ACC112 (cell line): ENCODE results near the gene EXOSC3.
A peak's percentile ranks its signal among the peaks of the same experiment; 100 is the strongest.
"Not testable (repeated sequence)": the region's sequence is repeated elsewhere in the genome, so short reads cannot be mapped to it uniquely, and the experiment has no call there.

Source experiments
- H2AFZ ChIP-seq: fragments of 200-600 bp; sonication (generic); one replicate; pipeline ENCODE4 v1.6.0; 2017; ENCODE audit warnings: antibody characterized with exemption, low read length; ENCODE audit not compliant: unreplicated experiment
- H3K27ac ChIP-seq: fragments of 200-600 bp; sonication (generic); 2 replicates; pipeline ENCODE4 v1.5.1; 2014; ENCODE audit warnings: low read depth, mild to moderate bottlenecking, antibody characterized with exemption, low read length, moderate library complexity
- H3K27me3 ChIP-seq: fragments of 200-600 bp; sonication (generic); 2 replicates; pipeline ENCODE4 v1.6.1; 2014; ENCODE audit warnings: mild to moderate bottlenecking, antibody characterized with exemption, low read length, moderate library complexity, mixed read lengths; ENCODE audit not compliant: insufficient read depth
- H3K36me3 ChIP-seq: fragments of 200-600 bp; sonication (generic); 2 replicates; pipeline ENCODE4 v1.6.1; 2016; ENCODE audit warnings: mild to moderate bottlenecking, antibody characterized with exemption, low read length, moderate library complexity, mixed read lengths; ENCODE audit not compliant: insufficient read depth
- H3K4me1 ChIP-seq: fragments of 200-600 bp; sonication (generic); one replicate; pipeline ENCODE4 v1.6.1; 2016; ENCODE audit warnings: low read length, mixed read lengths; ENCODE audit not compliant: insufficient read depth, unreplicated experiment, control insufficient read depth
- H3K4me3 ChIP-seq: fragments of 200-600 bp; sonication (generic); 2 replicates; pipeline ENCODE4 v1.5.1; 2014; ENCODE audit warnings: mild to moderate bottlenecking, low read depth, low read length
- H3K79me2 ChIP-seq: fragments of 200-600 bp; sonication (generic); one replicate; pipeline ENCODE4 v1.6.0; 2016; ENCODE audit warnings: low read length; ENCODE audit not compliant: control insufficient read depth, unreplicated experiment, insufficient read depth

Gene EXOSC3

DNA sequence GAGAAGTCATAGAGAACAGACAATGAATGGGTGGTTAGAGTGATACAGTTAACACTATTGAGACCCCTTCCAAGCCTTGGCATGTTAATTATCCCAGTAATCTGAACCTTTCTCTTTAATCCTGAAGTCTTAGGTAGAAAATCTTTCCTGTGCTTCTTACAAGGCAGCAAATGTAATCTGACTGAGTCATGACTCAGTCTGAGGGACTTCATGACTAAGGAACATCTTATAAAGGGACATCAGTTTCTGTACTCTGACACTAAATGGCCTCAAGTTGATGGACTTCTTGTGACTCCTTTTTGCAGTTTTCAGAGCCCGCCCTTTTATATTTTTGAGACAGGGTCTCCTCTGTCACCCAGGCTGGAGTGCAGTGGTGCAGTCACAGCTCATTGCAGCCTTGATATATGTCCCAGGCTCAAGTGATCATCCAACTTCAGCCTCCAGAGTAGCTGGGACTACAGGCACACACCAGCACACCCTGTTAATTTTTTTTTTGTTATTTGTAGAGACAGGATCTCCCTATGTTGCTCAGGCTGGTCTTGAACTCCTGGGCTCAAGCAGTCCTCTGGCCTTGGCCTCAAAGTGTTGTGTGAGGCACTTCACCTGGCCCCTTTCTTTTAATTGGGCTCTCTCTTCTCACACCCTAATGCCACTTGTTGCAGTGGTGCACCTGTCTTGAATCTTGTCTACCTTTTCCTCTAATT lies 9.5 kb downstream of the EXOSC3 start:
- Histone ChIP-seq H3K79me2 (no peaks in the 10 kb centered on the region), H3K27me3 (no peaks in the 10 kb centered on the region), H3K36me3 (0 out of 2 replicates have a peak, but pooled peaks cover 7% of the 10 kb centered on the region), H3K27ac (peak overlapping the region; percentile 20; the same call in 1 of the 2 replicates), H3K4me3 (no peak overlapping the region), H2AFZ (no peak overlapping the region), H3K4me1 (peaks cover 27% of the 10 kb centered on the region)

DNA sequence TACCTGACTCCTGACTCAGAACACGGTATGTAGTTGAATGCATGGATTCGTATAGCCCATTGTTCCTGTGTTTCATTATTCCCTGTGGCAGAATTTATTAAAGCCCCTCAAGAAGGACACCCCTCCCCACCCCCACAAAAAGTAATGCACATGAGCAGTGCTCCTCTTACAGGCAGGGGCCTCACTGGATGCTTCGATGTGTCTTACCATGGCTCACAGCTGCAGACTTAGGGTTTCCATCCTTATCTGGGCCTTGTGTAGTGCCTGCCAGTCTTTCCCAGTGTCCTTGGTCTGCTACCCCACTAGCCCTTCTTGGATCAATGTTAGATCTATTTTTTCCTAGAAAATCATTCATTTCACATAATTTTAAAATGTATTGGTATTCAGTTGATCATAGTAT lies 14.9 kb downstream of the EXOSC3 start:
- H3K27ac ChIP-seq, result no peak overlapping the region

DNA sequence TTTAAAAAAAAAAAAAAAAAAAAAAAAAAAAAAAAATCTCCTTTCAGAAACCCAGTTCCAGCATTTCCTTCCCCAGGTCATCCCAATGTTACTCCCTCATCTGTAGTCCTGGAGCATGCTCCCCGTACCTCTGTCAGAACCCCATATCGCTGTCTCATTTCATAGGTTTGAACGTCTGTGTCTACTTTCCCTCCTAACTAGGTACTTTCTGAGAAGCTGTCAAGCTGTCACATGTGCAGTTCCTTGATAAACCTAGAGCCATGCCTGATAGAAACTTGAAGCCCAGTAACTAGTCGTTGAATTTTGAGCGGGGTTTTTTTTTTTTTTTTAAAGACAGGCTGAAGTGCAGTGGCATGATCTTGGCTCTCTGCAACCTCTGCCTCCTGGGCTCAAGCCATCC lies 15.6 kb downstream of the EXOSC3 start:
- H2AFZ ChIP-seq, result no peak overlapping the region
- no peak overlapping the region for H3K27ac ChIP-seq
- no peaks in the 10 kb centered on the region for H3K79me2 ChIP-seq
- peaks cover 6% of the 10 kb centered on the region; the same call in 1 of the 2 replicates for H3K36me3 ChIP-seq
- no peak overlapping the region for H3K4me3 ChIP-seq
- H3K27me3 ChIP-seq, result no peaks in the 10 kb centered on the region
- peaks cover 5% of the 10 kb centered on the region for H3K4me1 ChIP-seq

More for the DNA sequence above, 14.9 kb downstream of the EXOSC3 start:
- Histone ChIP-seq H3K27me3 (no peaks in the 10 kb centered on the region), H2AFZ (no peak overlapping the region), H3K79me2 (no peaks in the 10 kb centered on the region), H3K36me3 (0 out of 2 replicates have a peak, but pooled peaks cover 4% of the 10 kb centered on the region), H3K4me1 (peaks cover 12% of the 10 kb centered on the region), H3K4me3 (no peak overlapping the region)

DNA sequence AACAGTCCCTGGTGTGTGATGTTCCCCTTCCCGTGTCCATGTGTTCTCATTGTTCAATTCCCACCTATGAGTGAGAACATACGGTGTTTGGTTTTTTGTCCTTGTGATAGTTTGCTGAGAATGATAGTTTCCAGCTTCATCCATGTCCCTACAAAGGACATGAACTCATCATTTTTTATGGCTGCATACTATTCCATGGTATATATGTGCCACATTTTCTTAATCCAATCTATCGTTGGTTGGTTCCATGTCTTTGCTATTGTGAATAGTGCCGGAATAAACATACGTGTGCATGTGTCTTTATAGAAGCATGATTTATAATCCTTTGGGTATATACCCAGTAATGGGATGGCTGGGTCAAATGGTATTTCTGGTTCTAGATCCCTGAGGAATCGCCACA lies 19.6 kb downstream of the EXOSC3 start:
- H3K79me2 ChIP-seq, H2AFZ ChIP-seq, H3K4me3 ChIP-seq, H3K36me3 ChIP-seq, H3K27me3 ChIP-seq, H3K27ac ChIP-seq: not testable (repeated sequence)
- peaks cover 19% of the 10 kb centered on the region for H3K4me1 ChIP-seq

DNA sequence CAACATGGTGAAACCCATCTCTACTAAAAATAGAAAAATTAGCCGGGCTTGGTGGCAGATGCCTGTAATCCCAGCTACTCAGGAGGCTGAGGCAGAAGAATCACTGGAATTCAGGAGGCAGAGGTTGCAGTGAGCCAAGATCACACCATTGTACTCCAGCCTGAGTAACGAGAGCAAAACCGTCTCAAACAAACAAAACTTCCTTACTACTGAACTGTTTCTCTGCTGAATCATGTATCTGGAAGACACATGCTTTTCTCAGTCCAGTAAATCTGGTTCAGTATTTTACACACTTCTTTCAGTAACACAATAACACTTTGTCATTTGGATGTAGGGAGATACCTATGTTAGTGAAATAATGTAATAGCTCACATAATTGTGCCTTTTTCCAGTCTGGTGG lies 23.4 kb downstream of the EXOSC3 start:
- Histone ChIP-seq H3K4me1 (peaks cover 23% of the 10 kb centered on the region), H3K27ac (peak overlapping the region; percentile 86), H3K4me3 (peak overlapping the region; percentile 25; the same call in 1 of the 2 replicates), H3K36me3 (peaks cover 2% of the 10 kb centered on the region; the same call in 1 of the 2 replicates), H3K79me2 (no peaks in the 10 kb centered on the region), H3K27me3 (no peaks in the 10 kb centered on the region), H2AFZ (no peak overlapping the region)

DNA sequence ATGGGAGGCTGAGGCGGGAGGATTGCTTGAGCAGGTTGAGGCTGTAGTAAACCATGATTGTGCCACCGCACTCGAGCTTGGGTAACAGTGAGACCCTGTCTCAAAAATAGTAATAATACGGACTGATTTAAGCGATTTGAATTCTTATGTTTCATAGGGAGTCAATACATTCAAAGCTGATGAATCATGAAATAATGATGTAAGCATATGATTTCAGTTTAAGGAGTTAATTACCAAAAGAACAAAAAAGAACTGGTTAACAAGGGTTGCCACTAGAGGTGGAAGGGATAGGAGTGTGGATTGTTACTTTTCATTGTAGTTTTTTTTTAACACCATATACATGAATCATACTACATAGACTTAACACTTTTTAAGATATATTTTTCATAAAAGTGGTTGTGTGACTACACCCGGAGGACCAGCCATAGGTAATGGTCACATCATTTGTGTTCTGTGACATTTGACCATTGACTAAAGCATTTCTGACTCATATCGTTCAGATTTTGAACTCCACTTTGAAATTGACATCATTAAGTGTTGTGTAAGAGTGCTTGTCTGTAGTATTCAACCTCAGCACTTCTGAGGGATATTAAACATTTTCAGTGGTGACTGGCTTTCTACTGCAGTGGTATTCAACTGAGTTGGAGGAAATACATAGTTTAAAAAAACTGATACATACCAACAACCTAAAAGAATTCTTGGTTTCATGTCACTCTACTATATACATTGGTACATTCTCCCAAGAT lies 24.3 kb downstream of the EXOSC3 start:
- Histone ChIP-seq H3K4me3 (peak overlapping the region; percentile 25; the same call in 1 of the 2 replicates), H3K27ac (peak overlapping the region; percentile 86), H3K4me1 (peaks cover 23% of the 10 kb centered on the region), H3K27me3 (no peaks in the 10 kb centered on the region), H3K79me2 (peaks cover 4% of the 10 kb centered on the region), H2AFZ (no peak overlapping the region), H3K36me3 (peaks cover 2% of the 10 kb centered on the region; the same call in 1 of the 2 replicates)

DNA sequence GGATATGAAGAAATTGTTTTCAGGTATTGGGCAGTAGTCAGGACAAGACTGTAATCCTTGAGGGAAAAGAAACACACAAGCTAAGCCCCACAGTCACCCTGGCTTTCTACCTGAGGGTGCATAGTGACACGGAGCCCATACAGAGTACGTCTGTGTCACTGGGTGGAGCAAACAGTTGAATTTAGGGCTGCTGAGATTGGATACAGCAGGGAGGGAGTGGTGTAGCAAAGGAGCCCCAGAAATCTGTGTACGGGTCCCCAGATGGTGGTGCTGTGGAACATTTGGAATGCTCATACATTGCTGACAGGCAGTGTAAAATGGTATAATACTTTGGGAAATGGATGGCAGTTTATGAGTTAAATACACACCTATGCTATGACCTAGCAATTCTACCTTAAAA lies 26.1 kb downstream of the EXOSC3 start:
- Histone ChIP-seq H3K27ac (no peak overlapping the region), H3K79me2 (peaks cover 19% of the 10 kb centered on the region), H3K36me3 (no peaks in the 10 kb centered on the region), H3K27me3 (no peaks in the 10 kb centered on the region), H3K4me3 (no peak overlapping the region), H3K4me1 (peaks cover 30% of the 10 kb centered on the region), H2AFZ (no peak overlapping the region)

GRCh38 chr9:37753489-37754190 lies 31.2 kb downstream of the EXOSC3 start, which contains the start of gene TRMT10B:
Gene TRMT10B (plus strand): TSS chr9:37753805. CDS start chr9:37761932, 8,127 bp downstream.
- Histone ChIP-seq H3K27me3 (no peaks in the 10 kb centered on the region), H3K79me2 (peaks cover 19% of the 10 kb centered on the region), H3K4me1 (peaks cover 7% of the 10 kb centered on the region), H3K36me3 (no peaks in the 10 kb centered on the region), H3K4me3 (peak within 1 kb of the TSS; percentile 99), H2AFZ (peak within 1 kb of the TSS; percentile 98), H3K27ac (peak within 1 kb of the TSS; percentile 38; the same call in 1 of the 2 replicates)

DNA sequence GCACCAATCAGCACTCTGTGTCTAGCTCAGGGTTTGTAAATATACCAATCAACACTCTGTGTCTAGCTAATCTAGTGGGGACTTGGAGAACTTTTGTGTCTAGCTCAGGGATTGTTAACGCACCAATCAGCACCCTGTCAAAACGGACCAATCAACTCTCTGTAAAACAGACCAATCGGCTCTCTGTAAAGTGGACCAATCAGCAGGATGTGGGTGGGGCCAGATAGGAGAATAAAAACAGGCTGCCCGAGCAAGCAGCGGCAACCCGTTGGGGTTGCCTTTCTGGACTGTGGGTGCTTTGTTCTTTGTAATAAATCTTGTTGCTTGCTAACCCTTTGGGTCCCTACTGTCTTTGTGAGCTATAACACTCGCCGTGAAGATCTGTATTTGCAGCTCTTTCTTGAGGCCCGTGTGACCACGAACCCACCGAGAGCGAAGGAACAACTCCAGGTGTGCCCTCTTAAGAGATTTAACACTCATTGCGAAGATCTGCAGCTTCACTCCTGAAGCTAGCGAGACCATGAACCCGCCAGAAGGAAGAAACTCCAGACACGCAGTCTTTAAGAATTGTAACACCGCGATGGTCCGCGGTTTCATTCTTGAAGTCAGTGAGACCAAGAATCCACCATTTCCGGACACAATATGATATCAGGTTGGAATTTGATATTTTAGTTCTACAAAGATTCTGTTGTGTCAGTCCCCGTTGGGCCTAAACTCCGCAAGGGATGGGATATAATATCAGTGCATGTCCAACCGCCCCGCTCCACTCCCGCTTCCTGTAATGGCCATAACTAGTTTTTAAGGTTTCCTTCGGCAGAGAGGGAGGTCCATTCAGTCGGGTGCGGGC lies 32.0 kb downstream of the EXOSC3 start:
- H3K36me3 ChIP-seq, result no peaks in the 10 kb centered on the region
- no peak overlapping the region for H3K27ac ChIP-seq
- peak overlapping the region; percentile 99 for H3K4me3 ChIP-seq
- peaks cover 7% of the 10 kb centered on the region for H3K4me1 ChIP-seq
- H2AFZ ChIP-seq, result peak overlapping the region; percentile 98
- no peaks in the 10 kb centered on the region for H3K27me3 ChIP-seq
- peaks cover 19% of the 10 kb centered on the region for H3K79me2 ChIP-seq

DNA sequence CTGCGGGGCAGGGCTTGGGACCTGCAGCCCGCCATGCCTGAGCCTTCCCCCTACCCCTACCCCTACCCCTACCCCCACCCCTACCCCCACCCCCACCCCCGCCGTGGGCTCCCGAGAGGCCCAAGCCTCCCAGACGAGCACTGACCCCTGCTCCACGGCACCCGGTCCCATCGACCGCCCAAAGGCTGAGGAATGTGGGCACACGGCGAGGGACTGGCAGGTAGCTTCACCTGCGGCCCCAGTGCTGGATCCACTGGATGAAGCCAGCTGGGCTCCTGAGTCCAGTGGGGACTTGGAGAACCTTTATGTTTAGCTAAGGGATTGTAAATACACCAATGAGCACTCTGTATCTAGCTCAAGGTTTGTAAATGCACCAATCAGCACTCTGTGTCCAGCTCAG lies 32.8 kb downstream of the EXOSC3 start:
- H3K4me3 ChIP-seq, H3K27ac ChIP-seq, H3K4me1 ChIP-seq, H2AFZ ChIP-seq, H3K27me3 ChIP-seq, H3K36me3 ChIP-seq: not testable (repeated sequence)
- H3K79me2 ChIP-seq, result peaks cover 19% of the 10 kb centered on the region
